Measurements from ENCODE around the gene FAM13A.

The FAM13A gene

GRCh38 chr4:88693792-88694191, 363.2 kb downstream of the FAM13A start:
- CTCF ChIA-PET, result interaction anchor here (0.5 kb wide), 1 partner anchor 154 kb away, joined by 3 read pairs; no protein-coding TSS in a partner anchor
- TF ChIP-seq ZNF624 (tag by site-specific recombination; IDR thresholded peaks at IDR 0.05) (no peak), ZNF114 (tag by site-specific recombination; IDR thresholded peaks at IDR 0.05) (no peak), ZSCAN30 (tag by site-specific recombination; IDR thresholded peaks at IDR 0.05) (no peak), ZNF362 (tag by site-specific recombination; IDR thresholded peaks at IDR 0.05) (no peak)
- no peaks in the 10 kb centered on the region for H3K9me3 ChIP-seq (ENCODE audit: control insufficient read depth, insufficient read depth, low read depth, low read length)

GRCh38 chr4:88690355-88690754, 366.6 kb downstream of the FAM13A start:
- Histone ChIP-seq H3K4me1 (ENCODE audit: control insufficient read depth, insufficient read depth, low read length) (no peaks in the 10 kb centered on the region), H3K9me3 (ENCODE audit: control insufficient read depth, insufficient read depth, low read depth, low read length) (no peaks in the 10 kb centered on the region), H3K36me3 (ENCODE audit: control insufficient read depth in 2 of 2, insufficient read depth in 1 of 2, low read length in 2 of 2) (no peaks in the 10 kb centered on the region), H3K27ac (ENCODE audit: extremely low read depth, low read depth, low read length) (no peak overlapping the region), H3K4me3 (ENCODE audit: low read depth, low read length) (no peak overlapping the region)
- TF ChIP-seq ZNF768 (tag by site-specific recombination; IDR thresholded peaks at IDR 0.05), result no peak
- TF ChIP-seq ZBTB17 (tag by site-specific recombination; IDR thresholded peaks at IDR 0.05), result peak; percentile 65
- ChIA-PET POLR2A (no interaction called here), CTCF (interaction anchor here (1.0 to 2.0 kb wide), 2 partner anchors 17 to 165 kb away, joined by 3 to 5 read pairs; no protein-coding TSS in a partner anchor)

More at GRCh38 chr4:88693792-88694191, 363.2 kb downstream of the FAM13A start:
- POLR2A ChIA-PET, result no interaction called here
- Histone ChIP-seq H3K36me3 (ENCODE audit: control insufficient read depth in 2 of 2, insufficient read depth in 1 of 2, low read length in 2 of 2) (no peaks in the 10 kb centered on the region), H3K4me3 (ENCODE audit: low read depth, low read length) (no peak overlapping the region), H3K27ac (ENCODE audit: extremely low read depth, low read depth, low read length) (no peak overlapping the region), H3K4me1 (ENCODE audit: control insufficient read depth, insufficient read depth, low read length) (no peaks in the 10 kb centered on the region)

DNA sequence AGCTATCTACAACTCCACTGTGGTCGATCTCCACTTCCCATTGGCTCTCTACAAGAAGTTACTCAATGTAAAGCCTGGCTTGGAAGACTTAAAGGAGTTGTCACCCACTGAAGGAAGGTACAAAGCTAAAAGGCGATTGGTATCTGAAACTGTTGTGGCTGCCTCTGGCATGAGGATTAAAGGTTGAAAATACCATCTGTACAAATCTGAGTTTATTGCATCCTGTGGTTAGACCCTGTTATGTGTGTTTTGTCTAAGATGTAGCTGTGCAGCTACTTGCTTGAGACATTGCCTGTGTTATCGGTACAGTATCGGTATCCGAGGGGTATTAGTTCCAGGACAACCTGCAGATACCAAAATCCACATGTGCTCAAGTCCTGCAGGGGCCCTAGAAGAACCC, 375.8 kb downstream of the FAM13A start:
- Histone ChIP-seq H3K36me3 (ENCODE audit: control insufficient read depth in 2 of 2, insufficient read depth in 1 of 2, low read length in 2 of 2) (peaks cover 0 to 12% of the 10 kb centered on the region in 2 experiments; a peak in 1 of 3 replicates), H3K4me1 (ENCODE audit: control insufficient read depth, insufficient read depth, low read length) (no peaks in the 10 kb centered on the region), H3K9me3 (ENCODE audit: control insufficient read depth, insufficient read depth, low read depth, low read length) (no peaks in the 10 kb centered on the region), H3K27ac (ENCODE audit: extremely low read depth, low read depth, low read length) (no peak overlapping the region), H3K4me3 (ENCODE audit: low read depth, low read length) (no peak overlapping the region)
- TF ChIP-seq ZNF629 (tag by site-specific recombination; IDR thresholded peaks at IDR 0.05), result no peak
- TF ChIP-seq PRDM1 (tag by site-specific recombination; IDR thresholded peaks at IDR 0.05), result no peak
- TF ChIP-seq ZNF837 (tag by site-specific recombination; IDR thresholded peaks at IDR 0.05), result no peak
- ChIA-PET CTCF (no interaction called here), POLR2A (no interaction called here)
